PC-3 (cell line): ENCODE measurements around the gene THRA. TPM values are rescaled to one million over a fixed set of nuclear protein-coding genes. Genes with fewer than 3 reads are reported as not detected.

Experiments
- ATAC-seq: fragments of 200-7000 bp; cut with Tn5 transposase; 2 replicates; pipeline ENCODE4 v1.9.1; 2020; ENCODE audit warnings: mild to moderate bottlenecking, moderate library complexity
- BruUV-seq: library from RNA; stranded (reverse); fragments of 400-500 nt; replicated peaks from 2 replicates; lab custom pipeline; 2021; lab: Mats Ljungman, UMichigan
- CTCF ChIA-PET: fragments of 300-600 bp; sonication (Branson Sonifier 250); formaldehyde crosslinking; loops from one replicate; lab custom pipeline; 2022; ENCODE audit warnings: antibody characterized with exemption; lab: Charles Lee
- POLR2A ChIA-PET: fragments of 300-600 bp; sonication (Branson Sonifier 250); formaldehyde crosslinking; loops from one replicate; lab custom pipeline; 2022; ENCODE audit warnings: antibody characterized with exemption; ENCODE audit not compliant: unreplicated experiment; lab: Charles Lee
- DNase-seq: peaks from one replicate; pipeline ENCODE4 v3.0.0-alpha.2; 2015
- H2AFZ ChIP-seq: fragments of 300-600 bp; sonication (generic); 2 replicates; pipeline ENCODE4 v1.6.0; 2016; ENCODE audit warnings: antibody characterized with exemption, low read length
- H3F3A ChIP-seq: fragments of 300-600 bp; sonication (generic); one replicate; pipeline ENCODE4 v1.6.0; 2017; ENCODE audit warnings: antibody characterized with exemption, low read length, control low read depth, mild to moderate bottlenecking; ENCODE audit not compliant: unreplicated experiment
- H3K27ac ChIP-seq: fragments of 300-600 bp; sonication (generic); 2 replicates; pipeline ENCODE4 v1.5.1; 2016; ENCODE audit warnings: mild to moderate bottlenecking, low read length
- H3K27me3 ChIP-seq: fragments of 300-600 bp; sonication (generic); 2 replicates; pipeline ENCODE4 v1.6.1; 2016; ENCODE audit warnings: low read length, mixed read lengths
- H3K36me3 ChIP-seq: fragments of 300-600 bp; sonication (generic); 2 replicates; pipeline ENCODE4 v1.6.1; 2016; ENCODE audit warnings: low read depth, mixed run types, low read length, mixed read lengths
- H3K4me1 ChIP-seq: fragments of 300-600 bp; sonication (generic); 2 replicates; pipeline ENCODE4 v1.5.1; 2016; ENCODE audit warnings: low read length; ENCODE audit not compliant: insufficient read depth
- H3K4me2 ChIP-seq: fragments of 300-600 bp; sonication (generic); 2 replicates; pipeline ENCODE4 v1.6.0; 2016; ENCODE audit warnings: low read length
- H3K4me3 ChIP-seq: fragments of 300-600 bp; sonication (generic); 2 replicates; pipeline ENCODE4 v1.5.1; 2016; ENCODE audit warnings: mild to moderate bottlenecking, low read length, mixed read lengths
- H3K79me2 ChIP-seq: fragments of 300-600 bp; sonication (generic); 2 replicates; pipeline ENCODE4 v1.6.1; 2017; ENCODE audit warnings: low read length, mixed read lengths
- H3K9ac ChIP-seq: fragments of 300-600 bp; sonication (generic); 2 replicates; pipeline ENCODE4 v1.6.0; 2016; ENCODE audit warnings: mild to moderate bottlenecking, low read length
- H3K9me2 ChIP-seq: fragments of 300-600 bp; sonication (generic); replicated peaks from 2 replicates; pipeline ENCODE4 v1.6.1; 2016; ENCODE audit warnings: mixed run types, low read length, mixed read lengths
- H3K9me3 ChIP-seq: fragments of 300-600 bp; sonication (generic); 2 replicates; pipeline ENCODE4 v1.6.1; 2016; ENCODE audit warnings: low read length, mixed read lengths
- H4K20me1 ChIP-seq: fragments of 300-600 bp; sonication (generic); 2 replicates; pipeline ENCODE4 v1.6.1; 2016; ENCODE audit warnings: low read length, mixed read lengths
- EZH2 ChIP-seq: fragments of 300-600 bp; sonication (generic); IDR thresholded peaks from one replicate; pipeline ENCODE4 v1.6.1; 2017; ENCODE audit warnings: antibody characterized with exemption, mild to moderate bottlenecking, low read length; ENCODE audit not compliant: unreplicated experiment
- EZH2phosphoT487 ChIP-seq: fragments of 300-600 bp; sonication (generic); IDR thresholded peaks from 2 replicates; pipeline ENCODE4 v1.6.1; 2018; ENCODE audit warnings: mild to moderate bottlenecking, antibody characterized with exemption, low read length, borderline replicate concordance
- intact Hi-C: fragments of 100-400 bp; cut with micrococcal nuclease; formaldehyde crosslinking; loops from 2 replicates; pipeline ENCODE4 v1.9.0; 2023
- total RNA-seq: library from RNA; depleted of rRNA; stranded (reverse); fragments of >200 nt; gene quantifications from 2 replicates; pipeline ENCODE4 v1.2.3, GENCODE V29; 2014
- TF ChIP-seq, protein P1 (sequence below): fragments of 300-600 bp; sonication (generic); conservative IDR thresholded peaks from 2 replicates; pipeline ENCODE4 v1.5.1; 2017; ENCODE audit warnings: antibody characterized with exemption, low read depth, mild to moderate bottlenecking, low read length

Gene THRA
- total RNA-seq, 1 experiment from 2014 or later = 6.6 TPM

DNA sequence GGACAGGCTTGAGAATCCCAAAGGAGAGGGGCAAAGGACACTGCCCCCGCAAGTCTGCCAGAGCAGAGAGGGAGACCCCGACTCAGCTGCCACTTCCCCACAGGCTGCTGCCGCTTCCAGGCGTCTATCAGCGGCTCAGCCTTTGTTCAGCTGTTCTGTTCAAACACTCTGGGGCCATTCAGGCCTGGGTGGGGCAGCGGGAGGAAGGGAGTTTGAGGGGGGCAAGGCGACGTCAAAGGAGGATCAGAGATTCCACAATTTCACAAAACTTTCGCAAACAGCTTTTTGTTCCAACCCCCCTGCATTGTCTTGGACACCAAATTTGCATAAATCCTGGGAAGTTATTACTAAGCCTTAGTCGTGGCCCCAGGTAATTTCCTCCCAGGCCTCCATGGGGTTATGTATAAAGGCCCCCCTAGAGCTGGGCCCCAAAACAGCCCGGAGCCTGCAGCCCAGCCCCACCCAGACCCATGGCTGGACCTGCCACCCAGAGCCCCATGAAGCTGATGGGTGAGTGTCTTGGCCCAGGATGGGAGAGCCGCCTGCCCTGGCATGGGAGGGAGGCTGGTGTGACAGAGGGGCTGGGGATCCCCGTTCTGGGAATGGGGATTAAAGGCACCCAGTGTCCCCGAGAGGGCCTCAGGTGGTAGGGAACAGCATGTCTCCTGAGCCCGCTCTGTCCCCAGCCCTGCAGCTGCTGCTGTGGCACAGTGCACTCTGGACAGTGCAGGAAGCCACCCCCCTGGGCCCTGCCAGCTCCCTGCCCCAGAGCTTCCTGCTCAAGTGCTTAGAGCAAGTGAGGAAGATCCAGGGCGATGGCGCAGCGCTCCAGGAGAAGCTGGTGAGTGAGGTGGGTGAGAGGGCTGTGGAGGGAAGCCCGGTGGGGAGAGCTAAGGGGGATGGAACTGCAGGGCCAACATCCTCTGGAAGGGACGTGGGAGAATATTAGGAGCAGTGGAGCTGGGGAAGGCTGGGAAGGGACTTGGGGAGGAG lies 47.5 kb upstream of the THRA start, which contains the start of gene CSF3:
Gene CSF3, plus strand, starts transcription at position 436 of the 993 bp plus-strand sequence. Its CDS starts 35 bp downstream, at position 471.
- H3K9ac ChIP-seq = peak within 1 kb of the TSS; percentile 15; the same call in 1 of the 2 replicates
- no peaks in the 10 kb centered on the region for H4K20me1 ChIP-seq
- no peak within 1 kb of the TSS for H3K4me3 ChIP-seq
- DNase-seq (no peak), ATAC-seq (peak; percentile 18)
- H3K27me3 ChIP-seq = no peaks in the 10 kb centered on the region
- CTCF ChIA-PET = interaction anchor here (0.6 to 0.7 kb wide), 2 partner anchors 11 to 336 kb away, joined by 3 read pairs; no protein-coding TSS in a partner anchor
- intact Hi-C loops = no loop called here
- no peak within 1 kb of the TSS for H3K4me2 ChIP-seq
- POLR2A ChIA-PET = interaction anchor here (0.5 kb wide), 1 partner anchor 176 kb away, joined by 4 read pairs; no protein-coding TSS in a partner anchor
- H3K79me2 ChIP-seq = no peaks in the 10 kb centered on the region
- H2AFZ ChIP-seq = no peak within 1 kb of the TSS
- 0 out of 2 replicates have a peak, but pooled peaks cover 4% of the 10 kb centered on the region for H3K36me3 ChIP-seq
- TF ChIP-seq EZH2 (no peak), EZH2phosphoT487 (no peak)
- TF ChIP-seq, protein P1, sequence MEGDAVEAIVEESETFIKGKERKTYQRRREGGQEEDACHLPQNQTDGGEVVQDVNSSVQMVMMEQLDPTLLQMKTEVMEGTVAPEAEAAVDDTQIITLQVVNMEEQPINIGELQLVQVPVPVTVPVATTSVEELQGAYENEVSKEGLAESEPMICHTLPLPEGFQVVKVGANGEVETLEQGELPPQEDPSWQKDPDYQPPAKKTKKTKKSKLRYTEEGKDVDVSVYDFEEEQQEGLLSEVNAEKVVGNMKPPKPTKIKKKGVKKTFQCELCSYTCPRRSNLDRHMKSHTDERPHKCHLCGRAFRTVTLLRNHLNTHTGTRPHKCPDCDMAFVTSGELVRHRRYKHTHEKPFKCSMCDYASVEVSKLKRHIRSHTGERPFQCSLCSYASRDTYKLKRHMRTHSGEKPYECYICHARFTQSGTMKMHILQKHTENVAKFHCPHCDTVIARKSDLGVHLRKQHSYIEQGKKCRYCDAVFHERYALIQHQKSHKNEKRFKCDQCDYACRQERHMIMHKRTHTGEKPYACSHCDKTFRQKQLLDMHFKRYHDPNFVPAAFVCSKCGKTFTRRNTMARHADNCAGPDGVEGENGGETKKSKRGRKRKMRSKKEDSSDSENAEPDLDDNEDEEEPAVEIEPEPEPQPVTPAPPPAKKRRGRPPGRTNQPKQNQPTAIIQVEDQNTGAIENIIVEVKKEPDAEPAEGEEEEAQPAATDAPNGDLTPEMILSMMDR = no peak
- peak within 1 kb of the TSS; percentile 11; the same call in 1 of the 2 replicates for H3K27ac ChIP-seq
- H3F3A ChIP-seq = no peaks in the 10 kb centered on the region
- no peaks in the 10 kb centered on the region for H3K9me2 ChIP-seq
- H3K9me3 ChIP-seq = no peaks in the 10 kb centered on the region
- peaks cover 30% of the 10 kb centered on the region for H3K4me1 ChIP-seq
- BruUV-seq = no TSS peak

DNA sequence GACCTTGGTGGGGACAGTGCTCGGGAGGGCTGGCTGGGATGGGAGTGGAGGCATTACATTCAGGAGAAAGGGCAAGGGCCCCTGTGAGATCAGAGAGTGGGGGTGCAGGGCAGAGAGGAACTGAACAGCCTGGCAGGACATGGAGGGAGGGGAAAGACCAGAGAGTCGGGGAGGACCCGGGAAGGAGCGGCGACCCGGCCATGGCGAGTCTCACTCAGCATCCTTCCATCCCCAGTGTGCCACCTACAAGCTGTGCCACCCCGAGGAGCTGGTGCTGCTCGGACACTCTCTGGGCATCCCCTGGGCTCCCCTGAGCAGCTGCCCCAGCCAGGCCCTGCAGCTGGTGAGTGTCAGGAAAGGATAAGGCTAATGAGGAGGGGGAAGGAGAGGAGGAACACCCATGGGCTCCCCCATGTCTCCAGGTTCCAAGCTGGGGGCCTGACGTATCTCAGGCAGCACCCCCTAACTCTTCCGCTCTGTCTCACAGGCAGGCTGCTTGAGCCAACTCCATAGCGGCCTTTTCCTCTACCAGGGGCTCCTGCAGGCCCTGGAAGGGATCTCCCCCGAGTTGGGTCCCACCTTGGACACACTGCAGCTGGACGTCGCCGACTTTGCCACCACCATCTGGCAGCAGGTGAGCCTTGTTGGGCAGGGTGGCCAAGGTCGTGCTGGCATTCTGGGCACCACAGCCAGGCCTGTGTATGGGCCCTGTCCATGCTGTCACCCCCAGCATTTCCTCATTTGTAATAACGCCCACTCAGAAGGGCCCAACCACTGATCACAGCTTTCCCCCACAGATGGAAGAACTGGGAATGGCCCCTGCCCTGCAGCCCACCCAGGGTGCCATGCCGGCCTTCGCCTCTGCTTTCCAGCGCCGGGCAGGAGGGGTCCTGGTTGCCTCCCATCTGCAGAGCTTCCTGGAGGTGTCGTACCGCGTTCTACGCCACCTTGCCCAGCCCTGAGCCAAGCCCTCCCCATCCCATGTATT lies 46.5 kb upstream of the THRA start:
- Histone ChIP-seq H3F3A (no peaks in the 10 kb centered on the region), H3K9me3 (no peaks in the 10 kb centered on the region), H4K20me1 (no peaks in the 10 kb centered on the region), H3K9ac (0 out of 2 replicates have a peak overlapping the region, but pooled peaks have one; percentile 15), H3K79me2 (no peaks in the 10 kb centered on the region), H3K4me2 (no peak overlapping the region), H3K36me3 (0 out of 2 replicates have a peak, but pooled peaks cover 4% of the 10 kb centered on the region), H3K27me3 (no peaks in the 10 kb centered on the region), H3K9me2 (no peaks in the 10 kb centered on the region), H2AFZ (no peak overlapping the region), H3K27ac (no peak overlapping the region), H3K4me3 (no peak overlapping the region), H3K4me1 (peaks cover 36% of the 10 kb centered on the region)
- DNase-seq (no peak), ATAC-seq (no peak)
- ChIA-PET POLR2A (no interaction called here), CTCF (interaction anchor here (0.8 kb wide), 1 partner anchor 10 kb away, joined by 3 read pairs; no protein-coding TSS in a partner anchor)
- intact Hi-C loops = no loop called here
- TF ChIP-seq, protein P1 = no peak
- TF ChIP-seq EZH2phosphoT487 (no peak), EZH2 (no peak)
- no TSS peak for BruUV-seq
